ENCODE data around the gene GRK5. TPM values are rescaled to one million over a fixed set of nuclear protein-coding genes. Genes with fewer than 3 reads are reported as not detected.
"Not testable (repeated sequence)": the region's sequence is repeated elsewhere in the genome, so short reads cannot be mapped to it uniquely, and the experiment has no call there.

The GRK5 gene
- total and polyA plus RNA-seq, 5 donors from 2014 or later, result 5.1 to 46.4 (median 14.5) TPM

DNA sequence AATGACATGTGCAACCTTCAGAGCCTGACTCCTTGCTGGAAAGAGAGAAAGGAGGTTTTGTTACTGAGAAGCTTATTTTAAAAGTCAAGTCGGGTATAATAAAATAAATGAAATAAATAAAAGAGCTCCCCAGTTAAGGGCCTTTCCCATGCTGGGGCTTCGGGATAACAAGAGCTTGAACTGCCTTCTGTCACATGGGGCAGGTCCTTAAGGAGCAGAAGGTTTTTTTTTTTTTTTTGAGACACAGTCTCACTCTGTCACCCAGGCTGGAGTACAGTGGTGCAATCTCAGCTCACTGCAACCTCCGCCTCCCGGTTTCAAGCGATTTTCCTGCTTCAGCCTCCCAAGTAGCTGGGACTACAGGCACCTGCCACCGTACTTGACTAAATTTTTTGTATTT lies 31.6 kb downstream of the GRK5 start:
- H3K36me3 ChIP-seq (ENCODE audit: control insufficient read depth, insufficient read depth, low read length); H3K9me3 ChIP-seq (ENCODE audit: control insufficient read depth in 2 of 2, low read length in 2 of 2); H3K27ac Mint-ChIP-seq; H3K27me3 ChIP-seq (ENCODE audit: control insufficient read depth, insufficient read depth, low read length); ATAC-seq (ENCODE audit: low read depth in 2 of 2); H3K27me3 Mint-ChIP-seq; H3K4me3 ChIP-seq (ENCODE audit: low read depth, low read length); DNase-seq; H3K9me3 Mint-ChIP-seq; H3K36me3 Mint-ChIP-seq; H3K27ac ChIP-seq (ENCODE audit: insufficient read depth, low read length, poor library complexity, severe bottlenecking); H3K4me3 Mint-ChIP-seq: not testable (repeated sequence)
- H3K4me1 ChIP-seq (ENCODE audit: control insufficient read depth, insufficient read depth, low read length, poor library complexity, severe bottlenecking), result peaks cover 12% of the 10 kb centered on the region
- H3K4me1 Mint-ChIP-seq, result peaks cover 29 to 63% (median 48%) of the 10 kb centered on the region in 4 donors

DNA sequence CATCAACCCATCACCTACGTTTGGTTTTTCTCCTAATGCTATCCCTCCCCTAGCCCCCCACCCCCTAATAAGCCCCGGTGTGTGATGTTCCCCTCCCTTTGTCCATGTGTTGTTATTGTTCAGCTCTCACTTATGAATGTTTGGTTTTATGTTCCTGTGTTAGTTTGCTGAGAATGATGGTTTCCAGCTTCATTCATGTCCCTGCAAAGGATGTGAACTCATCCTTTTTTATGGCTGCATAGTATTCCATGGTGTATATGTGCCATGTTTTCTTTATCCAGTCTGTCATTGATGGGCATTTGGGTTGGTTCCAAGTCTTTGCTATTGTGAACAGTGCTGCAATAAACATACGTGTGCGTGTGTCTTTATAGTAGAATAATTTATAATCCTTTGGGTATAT lies 32.3 kb downstream of the GRK5 start:
- H3K4me3 Mint-ChIP-seq; H3K36me3 ChIP-seq (ENCODE audit: control insufficient read depth, insufficient read depth, low read length); H3K36me3 Mint-ChIP-seq; H3K27me3 Mint-ChIP-seq; H3K4me3 ChIP-seq (ENCODE audit: low read depth, low read length); DNase-seq; H3K9me3 ChIP-seq (ENCODE audit: control insufficient read depth in 2 of 2, low read length in 2 of 2); ATAC-seq (ENCODE audit: low read depth in 2 of 2); H3K27ac ChIP-seq (ENCODE audit: insufficient read depth, low read length, poor library complexity, severe bottlenecking); H3K27me3 ChIP-seq (ENCODE audit: control insufficient read depth, insufficient read depth, low read length); H3K9me3 Mint-ChIP-seq: not testable (repeated sequence)
- Mint-ChIP-seq H3K4me1 (peaks cover 26 to 63% (median 47%) of the 10 kb centered on the region in 4 donors), H3K27ac (peak overlapping the region in 1 of 3 donors; percentile 16)
- peaks cover 16% of the 10 kb centered on the region for H3K4me1 ChIP-seq (ENCODE audit: control insufficient read depth, insufficient read depth, low read length, poor library complexity, severe bottlenecking)

DNA sequence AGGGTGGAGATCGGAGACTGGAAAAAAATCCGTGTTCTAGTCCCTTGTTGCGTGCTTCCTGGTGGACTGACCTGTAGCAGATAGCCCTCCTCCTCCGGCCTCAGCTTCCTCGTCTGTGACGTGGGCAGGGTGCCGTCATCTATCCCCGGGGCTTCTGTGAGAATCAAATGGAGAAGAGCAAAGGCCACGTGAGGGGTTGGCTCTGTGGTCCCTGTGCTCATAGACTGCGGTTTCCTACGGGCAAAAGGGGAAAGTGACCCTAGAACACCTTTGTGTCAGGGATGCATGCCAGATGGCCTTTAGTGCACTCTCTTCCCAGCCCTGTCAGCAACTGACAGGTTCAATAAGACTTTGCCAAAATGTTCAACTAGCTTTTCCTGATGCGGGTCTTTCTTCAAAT lies 33.7 kb downstream of the GRK5 start:
- no peaks in the 10 kb centered on the region for H3K36me3 Mint-ChIP-seq
- H3K27me3 Mint-ChIP-seq, result no peaks in the 10 kb centered on the region
- H3K4me1 Mint-ChIP-seq, result peaks cover 30 to 57% (median 45%) of the 10 kb centered on the region in 4 donors
- Histone ChIP-seq H3K27me3 (ENCODE audit: control insufficient read depth, insufficient read depth, low read length) (no peaks in the 10 kb centered on the region), H3K27ac (ENCODE audit: insufficient read depth, low read length, poor library complexity, severe bottlenecking) (no peak overlapping the region), H3K4me3 (ENCODE audit: low read depth, low read length) (no peak overlapping the region), H3K36me3 (ENCODE audit: control insufficient read depth, insufficient read depth, low read length) (no peaks in the 10 kb centered on the region), H3K4me1 (ENCODE audit: control insufficient read depth, insufficient read depth, low read length, poor library complexity, severe bottlenecking) (peaks cover 16% of the 10 kb centered on the region), H3K9me3 (ENCODE audit: control insufficient read depth in 2 of 2, low read length in 2 of 2) (no peaks in the 10 kb centered on the region)
- DNase-seq (no peak), ATAC-seq (ENCODE audit: low read depth in 2 of 2) (no peak)
- H3K27ac Mint-ChIP-seq, result peak overlapping the region in 1 of 3 donors; percentile 30
- H3K4me3 Mint-ChIP-seq, result no peak overlapping the region
- peaks cover 0 to 3% (median 0%) of the 10 kb centered on the region in 7 donors for H3K9me3 Mint-ChIP-seq

DNA sequence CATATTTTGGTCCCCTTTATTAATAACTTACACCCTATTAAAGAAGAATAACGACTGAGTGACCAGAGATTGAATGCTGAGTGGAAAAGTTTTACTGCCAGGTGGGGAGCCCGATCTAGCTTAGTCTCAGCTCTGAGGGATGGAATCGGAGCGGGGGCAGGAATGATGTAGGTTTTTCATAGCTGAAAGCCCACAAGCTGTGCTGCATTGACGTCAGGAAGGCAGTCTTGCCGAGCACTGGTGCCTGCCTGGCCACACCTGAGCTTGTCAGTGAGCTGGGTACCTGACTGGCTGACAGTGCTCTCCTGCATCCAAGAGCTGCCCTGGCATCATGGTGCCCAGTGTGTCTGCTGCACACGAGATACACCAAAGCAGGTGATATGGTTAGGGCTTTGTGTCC lies 34.8 kb downstream of the GRK5 start:
- H3K27ac Mint-ChIP-seq, result no peak overlapping the region
- H3K36me3 ChIP-seq (ENCODE audit: control insufficient read depth, insufficient read depth, low read length), result no peaks in the 10 kb centered on the region
- H3K4me3 ChIP-seq (ENCODE audit: low read depth, low read length), result no peak overlapping the region
- H3K9me3 Mint-ChIP-seq, result peaks cover 0 to 3% (median 0%) of the 10 kb centered on the region in 7 donors
- no peak for DNase-seq
- no peaks in the 10 kb centered on the region for H3K36me3 Mint-ChIP-seq
- H3K4me3 Mint-ChIP-seq, result no peak overlapping the region
- no peaks in the 10 kb centered on the region for H3K9me3 ChIP-seq (ENCODE audit: control insufficient read depth in 2 of 2, low read length in 2 of 2)
- H3K27ac ChIP-seq (ENCODE audit: insufficient read depth, low read length, poor library complexity, severe bottlenecking), result no peak overlapping the region
- peaks cover 27 to 51% (median 42%) of the 10 kb centered on the region in 4 donors for H3K4me1 Mint-ChIP-seq
- no peaks in the 10 kb centered on the region for H3K27me3 Mint-ChIP-seq
- H3K27me3 ChIP-seq (ENCODE audit: control insufficient read depth, insufficient read depth, low read length), result no peaks in the 10 kb centered on the region
- peaks cover 14% of the 10 kb centered on the region for H3K4me1 ChIP-seq (ENCODE audit: control insufficient read depth, insufficient read depth, low read length, poor library complexity, severe bottlenecking)
- ATAC-seq (ENCODE audit: low read depth in 2 of 2), result no peak

DNA sequence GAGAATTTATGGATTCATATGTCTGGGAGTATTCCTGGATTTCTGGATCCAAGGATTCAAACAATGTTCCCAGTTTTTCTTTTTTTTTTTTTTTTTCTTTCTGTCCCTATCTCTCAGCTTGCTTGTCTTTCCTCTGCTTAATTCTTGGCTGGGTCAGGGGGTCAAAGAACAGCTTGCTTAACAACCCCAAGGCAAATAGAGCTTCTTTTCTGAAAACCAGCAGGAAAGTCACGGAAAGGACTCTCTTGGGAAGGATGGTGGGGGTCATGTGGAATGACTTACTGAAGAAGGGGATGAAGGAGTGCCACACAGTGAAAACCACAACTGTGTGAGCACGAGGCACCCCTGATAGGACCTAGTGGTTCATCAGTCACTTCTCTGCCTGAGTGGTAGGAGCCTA lies 36.1 kb downstream of the GRK5 start:
- ATAC-seq (ENCODE audit: low read depth in 2 of 2), result no peak

DNA sequence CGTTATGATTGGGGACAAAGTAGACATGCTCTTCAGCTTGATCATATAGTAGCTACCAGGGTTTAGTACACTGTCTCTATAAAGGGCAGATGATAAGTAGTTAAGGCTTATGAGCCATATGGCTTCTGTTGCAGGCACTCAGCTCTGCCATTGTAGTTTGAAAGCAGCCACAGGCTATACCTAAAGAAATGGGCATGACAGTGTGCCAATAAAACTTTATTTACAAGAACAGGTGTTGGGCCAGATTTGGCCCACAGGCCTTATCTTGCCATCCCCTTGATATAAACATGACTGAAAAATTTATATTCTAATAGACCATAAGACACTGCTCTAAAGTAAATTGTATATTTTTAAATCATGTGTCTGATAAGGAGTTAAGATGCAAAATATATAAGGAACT lies 36.6 kb downstream of the GRK5 start:
- Mint-ChIP-seq H3K9me3 (peaks cover 0 to 3% (median 0%) of the 10 kb centered on the region in 7 donors), H3K27me3 (no peaks in the 10 kb centered on the region), H3K4me3 (no peak overlapping the region), H3K27ac (peak overlapping the region in 2 of 3 donors; percentile 8 to 91), H3K36me3 (no peaks in the 10 kb centered on the region), H3K4me1 (peaks cover 19 to 41% (median 36%) of the 10 kb centered on the region in 4 donors)
- DNase-seq, result no peak
- Histone ChIP-seq H3K9me3 (ENCODE audit: control insufficient read depth in 2 of 2, low read length in 2 of 2) (no peaks in the 10 kb centered on the region), H3K4me3 (ENCODE audit: low read depth, low read length) (no peak overlapping the region), H3K4me1 (ENCODE audit: control insufficient read depth, insufficient read depth, low read length, poor library complexity, severe bottlenecking) (peaks cover 5% of the 10 kb centered on the region), H3K36me3 (ENCODE audit: control insufficient read depth, insufficient read depth, low read length) (no peaks in the 10 kb centered on the region), H3K27me3 (ENCODE audit: control insufficient read depth, insufficient read depth, low read length) (no peaks in the 10 kb centered on the region), H3K27ac (ENCODE audit: insufficient read depth, low read length, poor library complexity, severe bottlenecking) (no peak overlapping the region)
- no peak for ATAC-seq (ENCODE audit: low read depth in 2 of 2)

More for the DNA sequence above, 36.1 kb downstream of the GRK5 start:
- no peak overlapping the region for H3K27ac ChIP-seq (ENCODE audit: insufficient read depth, low read length, poor library complexity, severe bottlenecking)
- no peaks in the 10 kb centered on the region for H3K36me3 ChIP-seq (ENCODE audit: control insufficient read depth, insufficient read depth, low read length)
- DNase-seq, result no peak
- no peaks in the 10 kb centered on the region for H3K27me3 Mint-ChIP-seq
- H3K4me1 ChIP-seq (ENCODE audit: control insufficient read depth, insufficient read depth, low read length, poor library complexity, severe bottlenecking), result peaks cover 5% of the 10 kb centered on the region
- H3K9me3 Mint-ChIP-seq, result peaks cover 0 to 3% (median 0%) of the 10 kb centered on the region in 7 donors
- no peaks in the 10 kb centered on the region for H3K9me3 ChIP-seq (ENCODE audit: control insufficient read depth in 2 of 2, low read length in 2 of 2)
- peak overlapping the region in 2 of 3 donors; percentile 8 to 91 for H3K27ac Mint-ChIP-seq
- H3K4me3 ChIP-seq (ENCODE audit: low read depth, low read length), result no peak overlapping the region
- H3K36me3 Mint-ChIP-seq, result no peaks in the 10 kb centered on the region
- H3K4me3 Mint-ChIP-seq, result no peak overlapping the region
- H3K27me3 ChIP-seq (ENCODE audit: control insufficient read depth, insufficient read depth, low read length), result no peaks in the 10 kb centered on the region
- peaks cover 19 to 44% (median 37%) of the 10 kb centered on the region in 4 donors for H3K4me1 Mint-ChIP-seq

DNA sequence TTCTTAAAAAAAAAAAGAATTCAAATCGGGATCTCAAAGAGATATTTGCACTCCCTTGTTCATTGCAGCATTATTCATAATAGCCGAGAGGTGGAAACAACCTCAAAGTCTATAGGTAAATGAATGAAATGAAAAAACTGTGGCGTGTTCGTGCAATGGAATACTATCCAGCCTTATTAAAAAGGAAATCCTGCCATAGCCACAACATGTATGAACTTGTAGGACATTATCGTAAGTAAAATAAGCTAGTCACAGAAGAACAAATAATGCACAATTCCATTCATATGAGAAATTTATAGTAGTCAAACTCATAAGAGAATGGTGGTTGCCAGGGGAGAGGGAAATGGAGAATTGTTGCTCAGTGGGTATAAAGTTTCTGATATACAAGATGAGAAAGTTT lies 37.9 kb downstream of the GRK5 start:
- Mint-ChIP-seq H3K4me3 (no peak overlapping the region), H3K9me3 (no peaks in the 10 kb centered on the region), H3K27ac (no peak overlapping the region), H3K27me3 (no peaks in the 10 kb centered on the region), H3K36me3 (no peaks in the 10 kb centered on the region), H3K4me1 (peaks cover 19 to 46% (median 36%) of the 10 kb centered on the region in 4 donors)
- Histone ChIP-seq H3K27me3 (ENCODE audit: control insufficient read depth, insufficient read depth, low read length) (no peaks in the 10 kb centered on the region), H3K9me3 (ENCODE audit: control insufficient read depth in 2 of 2, low read length in 2 of 2) (no peaks in the 10 kb centered on the region), H3K4me3 (ENCODE audit: low read depth, low read length) (no peak overlapping the region), H3K4me1 (ENCODE audit: control insufficient read depth, insufficient read depth, low read length, poor library complexity, severe bottlenecking) (peaks cover 5% of the 10 kb centered on the region), H3K36me3 (ENCODE audit: control insufficient read depth, insufficient read depth, low read length) (no peaks in the 10 kb centered on the region), H3K27ac (ENCODE audit: insufficient read depth, low read length, poor library complexity, severe bottlenecking) (no peak overlapping the region)
- DNase-seq (no peak), ATAC-seq (ENCODE audit: low read depth in 2 of 2) (no peak)

DNA sequence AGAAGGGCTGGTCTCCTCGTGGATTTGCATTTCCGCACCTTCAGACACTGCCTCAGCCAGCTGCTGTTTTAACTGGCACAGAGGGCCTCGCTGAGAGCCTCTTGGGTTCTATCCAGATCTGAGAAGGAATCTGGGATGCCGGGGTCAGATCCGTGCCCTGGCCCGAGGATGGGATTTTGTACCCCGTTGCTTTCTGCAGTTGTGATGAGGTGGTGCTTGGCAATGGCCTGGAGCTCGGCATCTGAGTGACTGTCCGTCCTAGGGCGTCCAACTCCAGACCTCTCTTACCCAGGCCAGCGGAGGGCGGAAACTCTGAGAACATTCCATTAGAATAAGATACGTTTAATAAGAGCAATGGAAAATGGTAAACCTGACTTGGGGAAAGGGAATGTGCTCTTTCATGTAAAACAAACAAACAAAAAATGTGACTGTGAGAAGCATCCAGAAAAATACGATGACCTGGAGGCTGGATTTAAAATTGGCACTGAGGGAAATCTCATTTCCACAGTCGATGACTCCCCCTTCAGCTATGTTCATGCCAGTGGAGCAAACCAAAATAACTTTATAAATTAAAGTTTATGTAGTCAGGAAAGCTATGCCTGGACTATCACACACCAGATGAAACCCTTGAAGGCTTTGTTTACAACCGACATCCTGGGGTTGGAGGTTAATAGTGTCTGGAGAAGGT lies 39.6 kb downstream of the GRK5 start:
- Histone ChIP-seq H3K27ac (ENCODE audit: insufficient read depth, low read length, poor library complexity, severe bottlenecking) (no peak overlapping the region), H3K27me3 (ENCODE audit: control insufficient read depth, insufficient read depth, low read length) (no peaks in the 10 kb centered on the region), H3K9me3 (ENCODE audit: control insufficient read depth in 2 of 2, low read length in 2 of 2) (no peaks in the 10 kb centered on the region), H3K36me3 (ENCODE audit: control insufficient read depth, insufficient read depth, low read length) (no peaks in the 10 kb centered on the region), H3K4me3 (ENCODE audit: low read depth, low read length) (no peak overlapping the region), H3K4me1 (ENCODE audit: control insufficient read depth, insufficient read depth, low read length, poor library complexity, severe bottlenecking) (peaks cover 5% of the 10 kb centered on the region)
- H3K27ac Mint-ChIP-seq, result no peak overlapping the region
- H3K27me3 Mint-ChIP-seq, result no peaks in the 10 kb centered on the region
- no peak for ATAC-seq (ENCODE audit: low read depth in 2 of 2)
- no peak overlapping the region for H3K4me3 Mint-ChIP-seq
- no peaks in the 10 kb centered on the region for H3K9me3 Mint-ChIP-seq
- no peaks in the 10 kb centered on the region for H3K36me3 Mint-ChIP-seq
- no peak for DNase-seq
- peaks cover 10 to 42% (median 31%) of the 10 kb centered on the region in 4 donors for H3K4me1 Mint-ChIP-seq

Measured in CD4-positive, CD25-positive, alpha-beta regulatory T cell (primary cell).